ENCODE measurements around the gene SLC35F1. TPM values are rescaled to one million over a fixed set of nuclear protein-coding genes. Genes with fewer than 3 reads are reported as not detected.

SLC35F1 gene
- total and polyA plus RNA-seq, 9 of the 15 experiments (the other 6 are each of a cell fraction or from before 2014, with no cell fraction given) = 0.03 to 0.06 TPM; not detected in 7

GRCh38 chr6:118281291-118281690, 374.2 kb downstream of the SLC35F1 start (continued):
- TF ChIP-seq ZNF318 (IDR thresholded peaks at IDR 0.05; ENCODE audit: borderline replicate concordance in 1 of 2, low read depth in 1 of 2) (no peak), USF1 (CRISPR knock-in tag; IDR thresholded peaks at IDR 0.05) (no peak), ZNF639 (CRISPR knock-in tag; conservative IDR thresholded peaks at IDR 0.05 in 1 of 2, IDR thresholded peaks at IDR 0.05 in 1 of 2) (no peak), ZNF395 (CRISPR knock-in tag; IDR thresholded peaks at IDR 0.05) (no peak)
